ENCODE results near the gene TBC1D9B.

GRCh38 chr5:179832039-179832745 lies 75.5 kb downstream of the TBC1D9B start:
- TF ChIP-seq, protein P1, sequence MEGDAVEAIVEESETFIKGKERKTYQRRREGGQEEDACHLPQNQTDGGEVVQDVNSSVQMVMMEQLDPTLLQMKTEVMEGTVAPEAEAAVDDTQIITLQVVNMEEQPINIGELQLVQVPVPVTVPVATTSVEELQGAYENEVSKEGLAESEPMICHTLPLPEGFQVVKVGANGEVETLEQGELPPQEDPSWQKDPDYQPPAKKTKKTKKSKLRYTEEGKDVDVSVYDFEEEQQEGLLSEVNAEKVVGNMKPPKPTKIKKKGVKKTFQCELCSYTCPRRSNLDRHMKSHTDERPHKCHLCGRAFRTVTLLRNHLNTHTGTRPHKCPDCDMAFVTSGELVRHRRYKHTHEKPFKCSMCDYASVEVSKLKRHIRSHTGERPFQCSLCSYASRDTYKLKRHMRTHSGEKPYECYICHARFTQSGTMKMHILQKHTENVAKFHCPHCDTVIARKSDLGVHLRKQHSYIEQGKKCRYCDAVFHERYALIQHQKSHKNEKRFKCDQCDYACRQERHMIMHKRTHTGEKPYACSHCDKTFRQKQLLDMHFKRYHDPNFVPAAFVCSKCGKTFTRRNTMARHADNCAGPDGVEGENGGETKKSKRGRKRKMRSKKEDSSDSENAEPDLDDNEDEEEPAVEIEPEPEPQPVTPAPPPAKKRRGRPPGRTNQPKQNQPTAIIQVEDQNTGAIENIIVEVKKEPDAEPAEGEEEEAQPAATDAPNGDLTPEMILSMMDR (conservative IDR thresholded peaks at IDR 0.05 in 1 of 2, IDR thresholded peaks at IDR 0.05 in 1 of 2; ENCODE audit: low read depth in 1 of 2, low read length in 2 of 2): no peak
- TF ChIP-seq EZH2 (IDR thresholded peaks at IDR 0.05; ENCODE audit: low read length, missing control alignments): no peak
